Naive thymus-derived CD8-positive, alpha-beta T cell (primary cell): ENCODE measurements around the gene CHMP3. TPM values are rescaled to one million over a fixed set of nuclear protein-coding genes. Genes with fewer than 3 reads are reported as not detected.

ENCODE experiments used
- ATAC-seq, 2 donors: fragments of 150-1000 bp; cut with Tn5 transposase in 1 of 2; sonication (Bioruptor Pico), chemical (Tn5 transposase) in 1 of 2; 1 replicate in 1 of 2; 2 replicates in 1 of 2; pipeline ENCODE4 v1.10.0; 2021; ENCODE audit warnings: mild to moderate bottlenecking in 2 of 2, moderate library complexity in 2 of 2
- POLR2A ChIA-PET: fragments of 350-600 bp; sonication (Branson Sonifier 250); formaldehyde crosslinking; loops from one replicate; lab custom pipeline; 2021; ENCODE audit warnings: antibody characterized with exemption; lab: Charles Lee
- DNase-seq, 10 donors: peaks; one replicate each; pipeline versions ENCODE4 v3.0.0 to v3.0.0-alpha.2; 2020 to 2022
- H3K27ac Mint-ChIP-seq, 10 donors: one replicate each; pipeline ENCODE4 v1.8.0; 2020 to 2022; ENCODE audit warnings: mild to moderate bottlenecking in 10 of 10, mixed read lengths in 10 of 10, moderate library complexity in 4 of 10, inconsistent platforms in 1 of 10
- H3K27me3 Mint-ChIP-seq, 5 donors: one replicate each; pipeline ENCODE4 v1.8.0; 2021 to 2022; ENCODE audit warnings: mixed read lengths in 5 of 5
- H3K36me3 Mint-ChIP-seq, 3 donors: one replicate each; pipeline ENCODE4 v1.8.0; 2020 to 2022; ENCODE audit warnings: mixed read lengths in 3 of 3, mild to moderate bottlenecking in 2 of 3, inconsistent platforms in 1 of 3
- H3K4me1 Mint-ChIP-seq, 4 donors: one replicate each; pipeline ENCODE4 v1.8.0; 2021 to 2022; ENCODE audit warnings: mixed read lengths in 4 of 4
- H3K4me3 Mint-ChIP-seq, 10 donors: one replicate each; pipeline ENCODE4 v1.8.0; 2020 to 2022; ENCODE audit warnings: mild to moderate bottlenecking in 10 of 10, mixed read lengths in 10 of 10, moderate library complexity in 6 of 10, inconsistent platforms in 1 of 10
- H3K9me3 Mint-ChIP-seq, 9 donors: one replicate each; pipeline ENCODE4 v1.8.0; 2020 to 2022; ENCODE audit warnings: mixed read lengths in 9 of 9, mild to moderate bottlenecking in 3 of 9, inconsistent platforms in 1 of 9, moderate library complexity in 1 of 9
- polyA plus RNA-seq, 3 donors: library from polyadenylated mRNA; unstranded; fragments of 300-500 nt; fragmentation: Illumina TruSeq; gene quantifications; one replicate each; pipeline ENCODE4 v1.2.3, GENCODE V29; 2021
- total RNA-seq, 8 experiments: library from RNA in 2 of 8; stranded (reverse) in 2 of 8; gene quantifications; one replicate each; pipeline ENCODE4 v1.2.3 and lab custom pipeline; 2021 to 2026

Gene CHMP3
- total and polyA plus RNA-seq, 5 experiments from 2014 or later: 68.5 to 93.2 (median 70.9) TPM

DNA sequence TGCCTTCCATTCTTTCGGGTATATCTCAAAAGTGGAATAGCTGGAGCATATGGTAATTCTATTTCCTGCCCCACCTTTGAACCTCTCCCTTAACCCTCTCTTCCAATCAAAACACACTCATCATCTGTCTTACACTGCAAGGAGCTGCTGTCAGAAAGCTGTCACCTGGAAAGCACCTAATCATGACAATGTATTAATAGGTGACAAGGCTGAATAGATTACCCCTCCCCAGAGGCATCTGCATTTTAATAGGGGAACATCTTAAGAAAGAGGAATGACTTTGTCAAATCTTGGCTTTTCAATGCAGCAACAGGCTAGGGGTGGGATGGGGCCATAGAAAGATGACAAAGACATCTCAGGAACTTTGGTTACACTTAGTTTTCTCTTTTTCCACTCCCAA, 41.3 kb downstream of the CHMP3 start:
- Mint-ChIP-seq H3K27ac (no peak overlapping the region), H3K4me1 (peaks cover 0 to 3% (median 0%) of the 10 kb centered on the region in 4 donors), H3K4me3 (no peak overlapping the region), H3K27me3 (no peaks in the 10 kb centered on the region), H3K36me3 (peaks cover 0 to 32% (median 2%) of the 10 kb centered on the region in 3 donors), H3K9me3 (peaks cover 0 to 7% (median 0%) of the 10 kb centered on the region in 9 donors)
- ATAC-seq (no peak), DNase-seq (no peak)
- POLR2A ChIA-PET: no interaction called here

DNA sequence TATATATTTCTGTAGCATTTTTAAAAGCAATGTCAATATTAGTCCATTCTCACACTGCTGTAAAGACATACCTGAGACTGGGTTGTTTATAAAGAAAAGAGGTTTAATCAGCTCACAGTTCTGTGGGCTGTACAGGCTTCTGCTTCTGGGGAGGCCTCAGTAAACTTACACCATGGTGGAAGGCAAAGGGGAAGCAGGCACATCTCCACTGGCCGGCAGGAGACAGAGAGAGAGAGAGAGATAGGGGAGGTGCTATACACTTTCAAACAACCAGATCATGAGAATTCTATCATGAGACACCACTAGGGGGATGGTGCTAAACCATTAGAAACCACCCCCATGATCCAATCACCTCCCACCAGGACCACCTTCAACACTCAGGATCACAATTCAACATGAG, 43.1 kb downstream of the CHMP3 start:
- no peak for ATAC-seq
- H3K27ac Mint-ChIP-seq: peak overlapping the region in 5 of 10 donors; percentile 14 to 86 (median 42)
- H3K27me3 Mint-ChIP-seq: no peaks in the 10 kb centered on the region
- POLR2A ChIA-PET: no interaction called here
- H3K4me3 Mint-ChIP-seq: no peak overlapping the region
- peaks cover 0 to 7% (median 0%) of the 10 kb centered on the region in 9 donors for H3K9me3 Mint-ChIP-seq
- peaks cover 0 to 19% (median 2%) of the 10 kb centered on the region in 3 donors for H3K36me3 Mint-ChIP-seq
- no peak for DNase-seq
- H3K4me1 Mint-ChIP-seq: peaks cover 0 to 3% (median 2%) of the 10 kb centered on the region in 4 donors

DNA sequence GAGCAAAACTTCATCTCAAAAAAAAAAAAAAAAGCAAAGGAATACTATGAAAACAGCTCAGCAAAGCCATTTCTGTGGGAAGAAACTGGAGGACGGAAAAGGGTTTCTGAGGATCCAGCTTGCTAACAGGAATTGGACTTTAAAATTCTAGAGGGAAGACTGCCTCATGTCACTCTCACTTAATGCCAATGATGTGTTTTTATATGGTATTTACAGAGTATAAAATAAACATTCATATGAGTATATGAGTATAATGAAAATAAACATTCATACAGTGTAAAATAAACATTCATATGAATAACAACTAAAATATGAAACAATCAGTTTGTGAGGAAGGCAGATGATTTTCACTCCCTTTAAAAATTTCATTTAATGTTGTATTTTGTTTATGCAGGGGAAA, 43.9 kb downstream of the CHMP3 start:
- POLR2A ChIA-PET: no interaction called here
- Mint-ChIP-seq H3K4me1 (peaks cover 3 to 8% (median 5%) of the 10 kb centered on the region in 4 donors), H3K4me3 (no peak overlapping the region), H3K27me3 (no peaks in the 10 kb centered on the region), H3K27ac (no peak overlapping the region), H3K9me3 (peaks cover 0 to 7% (median 0%) of the 10 kb centered on the region in 9 donors), H3K36me3 (peaks cover 0 to 19% (median 2%) of the 10 kb centered on the region in 3 donors)
- ATAC-seq: no peak
- no peak for DNase-seq

- peak overlapping the region in 4 of 10 donors; percentile 6 to 63 (median 39) for H3K27ac Mint-ChIP-seq
- H3K27me3 Mint-ChIP-seq: no peaks in the 10 kb centered on the region
- ATAC-seq (peak; percentile 85 to 88), DNase-seq (peak; percentile 6 to 72 (median 47))
- H3K9me3 Mint-ChIP-seq: peaks cover 0 to 7% (median 0%) of the 10 kb centered on the region in 9 donors
- POLR2A ChIA-PET: interaction anchor here (0.6 to 1.7 kb wide), 9 partner anchors 43 to 289 kb away, joined by 3 to 7 read pairs (median 4); partner anchors contain the start of gene CHMP3
- H3K36me3 Mint-ChIP-seq: peaks cover 0 to 18% (median 2%) of the 10 kb centered on the region in 3 donors
- H3K4me1 Mint-ChIP-seq: peaks cover 3 to 13% (median 5%) of the 10 kb centered on the region in 4 donors
- H3K4me3 Mint-ChIP-seq: no peak overlapping the region
Measured at GRCh38 chr2:86518481-86518880, 44.8 kb downstream of the CHMP3 start.

DNA sequence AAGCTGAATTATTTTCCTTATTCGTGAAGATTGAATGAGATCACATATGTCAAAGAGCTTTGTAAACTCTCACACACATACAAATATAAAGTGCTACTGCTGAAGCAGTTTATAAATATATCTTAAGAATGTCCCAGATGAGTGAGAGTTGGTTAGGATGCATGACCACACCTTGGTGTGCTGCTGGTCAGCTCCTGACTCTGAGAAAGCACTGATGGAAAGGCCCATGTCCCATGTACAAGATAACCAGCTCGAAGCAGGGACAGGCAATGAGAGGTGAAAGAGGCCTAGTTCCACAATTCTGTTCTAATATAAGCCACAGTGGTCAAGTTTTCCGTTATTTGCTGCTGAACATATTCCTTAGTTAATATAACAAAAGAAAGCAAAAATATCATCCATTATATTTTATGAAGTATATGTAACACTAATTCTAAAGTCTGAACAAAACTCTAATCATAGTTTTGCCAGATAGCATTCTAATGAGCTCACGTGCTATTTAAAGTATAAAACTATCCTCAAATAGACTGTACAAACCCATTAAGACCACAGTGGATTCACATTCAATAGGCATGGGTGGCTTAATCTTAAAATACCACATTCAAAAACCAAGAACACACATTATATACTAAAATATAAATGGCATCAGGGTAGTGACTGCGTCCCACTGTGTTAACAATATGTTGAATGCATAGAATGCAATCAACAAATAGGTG, 49.1 kb downstream of the CHMP3 start:
- H3K36me3 Mint-ChIP-seq: peaks cover 4 to 21% (median 12%) of the 10 kb centered on the region in 3 donors
- H3K9me3 Mint-ChIP-seq: no peaks in the 10 kb centered on the region
- no peak overlapping the region for H3K27ac Mint-ChIP-seq
- DNase-seq: no peak
- POLR2A ChIA-PET: no interaction called here
- H3K27me3 Mint-ChIP-seq: no peaks in the 10 kb centered on the region
- H3K4me3 Mint-ChIP-seq: no peak overlapping the region
- ATAC-seq: no peak
- H3K4me1 Mint-ChIP-seq: peaks cover 6 to 29% (median 10%) of the 10 kb centered on the region in 4 donors

- Mint-ChIP-seq H3K27ac (peak overlapping the region in 1 of 10 donors; percentile 13), H3K9me3 (no peaks in the 10 kb centered on the region), H3K4me1 (peaks cover 6 to 29% (median 9%) of the 10 kb centered on the region in 4 donors), H3K36me3 (peaks cover 4 to 33% (median 19%) of the 10 kb centered on the region in 3 donors), H3K27me3 (no peaks in the 10 kb centered on the region), H3K4me3 (no peak overlapping the region)
- POLR2A ChIA-PET: no interaction called here
- no peak for DNase-seq
- ATAC-seq: no peak
Measured at GRCh38 chr2:86512892-86513291, 50.4 kb downstream of the CHMP3 start.

- H3K36me3 Mint-ChIP-seq: peaks cover 9 to 42% (median 25%) of the 10 kb centered on the region in 3 donors
- no peak overlapping the region for H3K4me3 Mint-ChIP-seq
- H3K9me3 Mint-ChIP-seq: peaks cover 0 to 2% (median 0%) of the 10 kb centered on the region in 9 donors
- DNase-seq (no peak), ATAC-seq (no peak)
- H3K27me3 Mint-ChIP-seq: no peaks in the 10 kb centered on the region
- peaks cover 6 to 29% (median 9%) of the 10 kb centered on the region in 4 donors for H3K4me1 Mint-ChIP-seq
- no peak overlapping the region for H3K27ac Mint-ChIP-seq
- POLR2A ChIA-PET: no interaction called here
Measured at GRCh38 chr2:86512034-86512433, 51.2 kb downstream of the CHMP3 start.

- Mint-ChIP-seq H3K27me3 (no peaks in the 10 kb centered on the region), H3K9me3 (peaks cover 0 to 2% (median 0%) of the 10 kb centered on the region in 9 donors), H3K4me1 (peaks cover 3 to 29% (median 9%) of the 10 kb centered on the region in 4 donors), H3K27ac (peak overlapping the region in 2 of 10 donors; percentile 31 to 72), H3K36me3 (peaks cover 11 to 52% (median 30%) of the 10 kb centered on the region in 3 donors), H3K4me3 (no peak overlapping the region)
- no peak for ATAC-seq
- no peak for DNase-seq
- POLR2A ChIA-PET: interaction anchor here (0.9 to 1.5 kb wide), 2 partner anchors 12 to 112 kb away, joined by 3 to 6 read pairs; no protein-coding TSS in a partner anchor
Measured at GRCh38 chr2:86510436-86510933, 52.8 kb downstream of the CHMP3 start.

DNA sequence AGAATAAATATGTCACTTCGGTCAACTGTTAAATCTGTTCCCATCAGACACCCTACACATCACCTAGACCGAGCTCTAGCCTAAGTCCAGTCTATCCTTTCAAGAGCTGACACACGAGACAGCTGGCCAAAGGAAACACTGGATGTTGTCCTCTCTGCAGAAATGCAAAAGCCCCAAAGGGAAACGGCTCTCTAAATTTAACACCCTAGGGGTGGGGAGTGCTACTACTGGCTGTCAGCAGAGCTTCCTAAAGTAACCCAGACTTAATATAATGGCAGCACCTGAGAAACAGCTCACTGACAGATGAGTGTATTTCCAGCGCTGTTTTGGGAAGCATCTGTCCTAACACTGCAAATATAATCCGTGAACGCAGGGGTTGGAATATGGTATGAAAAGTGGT, 55.6 kb downstream of the CHMP3 start:
- POLR2A ChIA-PET: no interaction called here

DNA sequence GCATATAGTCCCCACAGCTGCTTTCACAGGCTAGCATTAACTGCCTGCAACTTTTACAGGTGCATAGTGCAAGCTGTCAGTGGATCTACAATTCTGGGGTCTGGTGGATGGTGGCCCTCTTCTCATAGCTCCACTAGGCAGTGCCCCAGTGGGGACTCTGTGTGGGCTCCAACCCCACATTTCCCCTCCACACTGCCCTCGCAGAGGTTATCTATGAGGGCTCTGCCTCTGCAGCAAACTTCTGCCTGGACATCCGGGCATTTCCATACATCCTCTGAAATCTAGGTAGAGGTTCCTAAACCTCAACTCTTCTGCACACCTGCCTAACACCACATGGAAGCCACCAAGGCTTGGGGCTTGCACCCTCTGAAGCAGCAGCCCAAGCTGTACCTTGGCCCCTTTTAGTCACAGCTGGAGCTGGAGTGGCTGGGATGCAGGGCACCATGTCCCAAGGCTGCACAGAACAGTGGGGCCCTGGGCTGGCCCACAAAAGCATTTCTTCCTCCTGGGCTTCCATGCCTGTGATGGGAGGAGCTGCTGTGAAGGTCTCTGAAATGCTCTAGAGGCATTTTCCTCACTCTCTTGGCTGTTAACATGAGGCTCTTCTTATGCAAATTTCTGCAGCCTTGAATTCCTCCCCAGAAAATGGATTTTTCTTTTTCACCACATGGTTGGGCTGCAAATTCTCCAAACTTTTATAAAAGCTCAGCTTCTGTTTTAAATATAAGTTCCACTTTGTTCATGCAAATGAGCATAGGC, 62.7 kb downstream of the CHMP3 start:
- Mint-ChIP-seq H3K27me3 (no peaks in the 10 kb centered on the region), H3K9me3 (peaks cover 0 to 38% (median 23%) of the 10 kb centered on the region in 9 donors)

More for the DNA sequence above, 55.6 kb downstream of the CHMP3 start:
- no peak overlapping the region for H3K27ac Mint-ChIP-seq
- peaks cover 3 to 7% (median 5%) of the 10 kb centered on the region in 4 donors for H3K4me1 Mint-ChIP-seq
- peaks cover 0 to 2% (median 0%) of the 10 kb centered on the region in 9 donors for H3K9me3 Mint-ChIP-seq
- peaks cover 26 to 75% (median 56%) of the 10 kb centered on the region in 3 donors for H3K36me3 Mint-ChIP-seq
- no peaks in the 10 kb centered on the region for H3K27me3 Mint-ChIP-seq
- ATAC-seq (no peak), DNase-seq (no peak)
- no peak overlapping the region for H3K4me3 Mint-ChIP-seq

GRCh38 chr2:86499326-86499725, 63.9 kb downstream of the CHMP3 start:
- H3K27me3 Mint-ChIP-seq: no peaks in the 10 kb centered on the region
- H3K27ac Mint-ChIP-seq: peak overlapping the region in 3 of 10 donors; percentile 2 to 71 (median 15)
- DNase-seq (no peak), ATAC-seq (no peak)
- peaks cover 6 to 38% (median 18%) of the 10 kb centered on the region in 4 donors for H3K4me1 Mint-ChIP-seq
- POLR2A ChIA-PET: interaction anchor here (1.9 kb wide), 1 partner anchor 11 kb away, joined by 6 read pairs; no protein-coding TSS in a partner anchor
- H3K36me3 Mint-ChIP-seq: peaks cover 67 to 99% (median 94%) of the 10 kb centered on the region in 3 donors
- peaks cover 0 to 39% (median 24%) of the 10 kb centered on the region in 9 donors for H3K9me3 Mint-ChIP-seq
- H3K4me3 Mint-ChIP-seq: peak overlapping the region in 1 of 10 donors; percentile 25

More for the DNA sequence above, 62.7 kb downstream of the CHMP3 start:
- ATAC-seq: no peak
- H3K36me3 Mint-ChIP-seq: peaks cover 66 to 99% (median 93%) of the 10 kb centered on the region in 3 donors
- no peak for DNase-seq
- H3K4me1 Mint-ChIP-seq: peaks cover 6 to 31% (median 12%) of the 10 kb centered on the region in 4 donors
- no peak overlapping the region for H3K4me3 Mint-ChIP-seq
- POLR2A ChIA-PET: no interaction called here
- peak overlapping the region in 3 of 10 donors; percentile 18 to 57 (median 51) for H3K27ac Mint-ChIP-seq
